Measurements from ENCODE around the gene CHCHD6. TPM values are rescaled to one million over a fixed set of nuclear protein-coding genes. Genes with fewer than 3 reads are reported as not detected.
A peak's percentile ranks its signal among the peaks of the same experiment; 100 is the strongest.

CHCHD6 gene
- total RNA-seq, 1 experiment from 2014 or later, result 36.3 TPM

GRCh38 chr3:126679318-126679751 lies 24.7 kb upstream of the CHCHD6 start:
- H3K27ac ChIP-seq (ENCODE audit: low read depth, low read length), result no peak overlapping the region
- ChIA-PET CTCF (interaction anchor here (0.7 to 1.3 kb wide), 5 partner anchors 8 to 695 kb away, joined by 3 to 4 read pairs (median 3); partner anchors contain the start of gene PLXNA1), POLR2A (no interaction called here), RAD21 (ENCODE audit: low non-redundant PET in 1 of 2, low total read pairs in 2 of 2, uncharacterized antibody in 2 of 2, unreplicated experiment in 2 of 2) (interaction anchor here (0.6 to 1.9 kb wide), 2 partner anchors 794 to 869 kb away, joined by 4 to 6 read pairs; no protein-coding TSS in a partner anchor)
- BruUV-seq (replicated peaks), result no TSS peak
- no peak overlapping the region for H3K9ac ChIP-seq (ENCODE audit: low read length)
- no peaks in the 10 kb centered on the region for H3K9me3 ChIP-seq (ENCODE audit: control insufficient read depth in 1 of 2, insufficient read depth in 1 of 2, low read depth in 1 of 2, low read length in 2 of 2)
- DNase-seq (ENCODE audit: low read depth, low spot score) (peak; percentile 68), ATAC-seq (peak; percentile 99)
- no peaks in the 10 kb centered on the region for H3K27me3 ChIP-seq (ENCODE audit: insufficient read depth, low read length)
- peak overlapping the region; percentile 51 for H3K4me2 ChIP-seq (ENCODE audit: low read length)
- H3K79me2 ChIP-seq (ENCODE audit: insufficient read depth, low read length), result no peaks in the 10 kb centered on the region
- TF ChIP-seq CTCF (IDR thresholded peaks at IDR 0.05 in 2 of 3, conservative IDR thresholded peaks at IDR 0.05 in 1 of 3; ENCODE audit: borderline replicate concordance in 1 of 3, insufficient read depth in 1 of 3, low read depth in 2 of 3, low read length in 2 of 3) (peak; percentile 90 to 91 (median 90)), MAX (IDR thresholded peaks at IDR 0.05) (peak; percentile 79), RAD21 (IDR thresholded peaks at IDR 0.05; ENCODE audit: low read depth) (peak; percentile 93), CEBPB (IDR thresholded peaks at IDR 0.05; ENCODE audit: low read depth) (no peak)
- H3K9me2 ChIP-seq (ENCODE audit: insufficient read depth), result no peaks in the 10 kb centered on the region
- H3K4me3 ChIP-seq (replicated peaks in 1 of 2; ENCODE audit: low read depth in 1 of 2, low read length in 2 of 2), result no peak overlapping the region
- H3K4me1 ChIP-seq (ENCODE audit: control insufficient read depth in 1 of 2, insufficient read depth in 2 of 2, low read length in 2 of 2), result peaks cover 0 to 8% of the 10 kb centered on the region in 2 experiments; a peak in 1 of 4 replicates
- intact Hi-C loops (cut with micrococcal nuclease), result loop anchor here (1.0 to 2.0 kb wide), 4 partner anchors 303 to 865 kb away; no protein-coding TSS in a partner anchor
- H4K20me1 ChIP-seq (ENCODE audit: insufficient read depth), result no peaks in the 10 kb centered on the region
- H3K36me3 ChIP-seq (ENCODE audit: control insufficient read depth in 1 of 2, insufficient read depth in 2 of 2, low read length in 2 of 2), result no peaks in the 10 kb centered on the region
- H2AFZ ChIP-seq (ENCODE audit: low read depth, low read length, poor library complexity, severe bottlenecking), result no peak overlapping the region

All from HCT116 (cell line).